GM23248 (cell line): ENCODE measurements around the gene NAT16. TPM values are rescaled to one million over a fixed set of nuclear protein-coding genes. Genes with fewer than 3 reads are reported as not detected.

Source experiments
- DNase-seq: peaks from one replicate; pipeline ENCODE4 v3.0.0-alpha.2; 2015
- H2AFZ ChIP-seq: fragments of 200-600 bp; sonication (generic); 2 replicates; pipeline ENCODE4 v1.6.1; 2016; ENCODE audit warnings: antibody characterized with exemption
- H3F3A ChIP-seq: fragments of 200-600 bp; sonication (generic); 2 replicates; pipeline ENCODE4 v1.6.1; 2016; ENCODE audit warnings: mild to moderate bottlenecking, antibody characterized with exemption, mixed run types; ENCODE audit not compliant: insufficient read depth
- H3K27ac ChIP-seq: fragments of 200-600 bp; sonication (generic); 2 replicates; pipeline ENCODE4 v1.5.1; 2016; ENCODE audit warnings: mild to moderate bottlenecking
- H3K27me3 ChIP-seq: fragments of 200-600 bp; sonication (generic); replicated peaks from 2 replicates; pipeline ENCODE4 v1.6.1; 2016; ENCODE audit warnings: mild to moderate bottlenecking; ENCODE audit not compliant: insufficient read depth
- H3K36me3 ChIP-seq: fragments of 200-600 bp; sonication (generic); 2 replicates; pipeline ENCODE4 v1.6.1; 2016; ENCODE audit warnings: low read depth, mild to moderate bottlenecking
- H3K4me1 ChIP-seq: fragments of 200-600 bp; sonication (generic); 2 replicates; pipeline ENCODE4 v1.6.1; 2016; ENCODE audit warnings: mild to moderate bottlenecking; ENCODE audit not compliant: insufficient read depth
- H3K4me2 ChIP-seq: fragments of 200-600 bp; sonication (generic); one replicate; pipeline ENCODE4 v1.6.1; 2016; ENCODE audit warnings: mild to moderate bottlenecking; ENCODE audit not compliant: unreplicated experiment
- H3K4me3 ChIP-seq: fragments of 200-600 bp; sonication (generic); 2 replicates; pipeline ENCODE4 v1.5.1; 2016; ENCODE audit warnings: mild to moderate bottlenecking
- H3K79me2 ChIP-seq: fragments of 200-600 bp; sonication (generic); 2 replicates; pipeline ENCODE4 v1.6.1; 2016; ENCODE audit warnings: mild to moderate bottlenecking; ENCODE audit not compliant: insufficient read depth
- H3K9ac ChIP-seq: fragments of 200-600 bp; sonication (generic); 2 replicates; pipeline ENCODE4 v1.6.1; 2016; ENCODE audit warnings: mild to moderate bottlenecking
- H3K9me2 ChIP-seq: fragments of 200-600 bp; sonication (generic); 2 replicates; pipeline ENCODE4 v1.6.1; 2016; ENCODE audit warnings: mixed run types, mild to moderate bottlenecking, moderate library complexity; ENCODE audit not compliant: insufficient read depth
- H3K9me3 ChIP-seq: fragments of 200-600 bp; sonication (generic); one replicate; pipeline ENCODE4 v1.6.1; 2017; ENCODE audit warnings: low read depth
- H4K20me1 ChIP-seq: fragments of 200-600 bp; sonication (generic); 2 replicates; pipeline ENCODE4 v1.6.0; 2016; ENCODE audit not compliant: insufficient read depth
- EZH2 ChIP-seq: fragments of 200-600 bp; sonication (generic); IDR thresholded peaks from 2 replicates; pipeline ENCODE4 v1.6.1; 2018; ENCODE audit warnings: antibody characterized with exemption, mild to moderate bottlenecking; ENCODE audit not compliant: insufficient read depth, poor library complexity, severe bottlenecking
- EZH2phosphoT487 ChIP-seq: fragments of 200-600 bp; sonication (generic); IDR thresholded peaks from 2 replicates; pipeline ENCODE4 v1.6.1; 2018; ENCODE audit warnings: antibody characterized with exemption, moderate library complexity, mild to moderate bottlenecking, low read depth; ENCODE audit not compliant: insufficient read depth
- WGBS, 2 experiments: methylation state at CpG; one replicate each; pipeline ENCODE4 v1.1.6; 2015 to 2017; ENCODE audit warnings: low lambda C conversion rate in 2 of 2, low coverage in 1 of 2; ENCODE audit errors: missing lambda C conversion rate in 2 of 2; 5-methylcytosine and 5-hydroxymethylcytosine counted together
- in situ Hi-C: fragments of 300-500 bp; cut with MboI; formaldehyde crosslinking; loops from 2 replicates; pipeline ENCODE4 v1.15.0; 2020
- polyA plus RNA-seq: library from polyadenylated mRNA; unstranded; fragments of >200 nt; fragmentation: Nextera tagmentation; extraction: Ambion mirVana; gene quantifications from 2 replicates; pipeline ENCODE4 v1.2.1, GENCODE V29; 2016
- total RNA-seq: library from RNA; depleted of rRNA; stranded (reverse); fragments of >200 nt; shearing (Covaris generic); gene quantifications from 2 replicates; pipeline ENCODE4 v1.2.3, GENCODE V29; 2014

Gene NAT16
- total and polyA plus RNA-seq, 2 experiments from 2014 or later = not detected

DNA sequence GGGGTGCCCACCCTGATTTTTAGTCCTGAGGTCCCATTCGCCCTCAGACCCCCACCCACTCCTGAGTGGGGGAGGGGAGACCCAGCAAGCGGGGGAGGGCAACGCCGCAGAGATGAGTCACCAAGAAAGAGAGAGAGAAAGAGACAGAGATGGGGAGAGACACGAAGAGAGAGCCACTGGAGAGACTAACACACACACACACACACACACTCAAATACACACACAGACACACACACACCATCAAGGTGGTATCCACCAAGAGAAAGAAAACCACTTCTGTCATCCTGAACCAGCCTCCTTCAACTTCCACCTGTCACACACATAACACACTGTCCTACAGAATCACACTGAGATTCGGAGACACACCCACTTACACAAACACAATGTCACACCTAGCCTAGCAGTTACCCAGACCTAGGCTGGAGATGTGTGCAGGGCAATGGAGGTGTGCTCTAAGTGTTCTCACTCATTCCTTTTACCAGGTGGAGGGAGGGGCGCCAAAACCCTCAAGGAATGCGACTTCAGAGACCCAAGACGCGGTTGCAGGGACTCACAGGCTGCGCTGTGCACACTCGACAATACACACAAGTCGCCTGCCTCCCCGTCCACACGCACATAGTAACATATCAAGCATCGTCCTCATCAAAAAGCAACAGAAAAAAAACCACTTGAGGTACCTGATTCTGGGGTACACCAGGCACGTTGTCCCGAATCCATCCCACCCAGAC lies 10.8 kb downstream of the NAT16 start:
- in situ Hi-C loops = no loop called here
- no peak for DNase-seq
- no peak overlapping the region for H2AFZ ChIP-seq

DNA sequence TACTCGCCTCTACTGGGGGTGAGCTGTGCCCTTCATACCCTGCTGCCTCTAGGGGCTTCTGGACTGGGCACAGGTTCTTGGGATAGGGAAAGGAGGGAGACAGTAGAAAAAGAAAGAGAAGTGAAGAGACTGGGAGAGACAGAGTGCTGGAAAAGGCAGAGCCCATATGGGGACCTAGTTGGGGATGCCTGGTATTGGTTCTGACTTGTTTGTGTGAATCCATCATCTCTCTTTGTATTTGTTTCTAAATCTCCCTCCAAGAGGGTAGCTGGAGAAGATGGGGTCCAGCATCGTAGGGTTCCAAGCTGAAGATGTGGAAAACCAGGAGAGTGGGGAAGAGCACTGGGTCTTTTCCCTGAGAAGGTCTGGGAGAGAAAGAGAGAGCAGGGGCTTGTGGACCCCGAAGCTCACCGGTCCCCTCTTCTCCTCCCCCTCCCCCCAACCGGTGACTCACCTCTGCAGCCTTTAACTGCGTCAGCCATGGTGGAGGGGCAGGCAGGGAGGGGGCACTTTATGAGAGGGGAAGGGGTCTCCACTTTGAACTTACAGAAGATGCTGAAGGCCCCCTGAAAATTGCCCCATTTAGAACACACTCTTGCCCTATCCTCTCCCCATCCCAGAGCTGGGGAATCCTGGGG lies 11.6 kb downstream of the NAT16 start:
- no peak for DNase-seq
- Histone ChIP-seq H2AFZ (no peak overlapping the region), H3K27ac (no peak overlapping the region), H3K9me2 (no peaks in the 10 kb centered on the region), H3K9me3 (no peaks in the 10 kb centered on the region), H3K4me1 (0 out of 2 replicates have a peak, but pooled peaks cover 5% of the 10 kb centered on the region), H3F3A (peaks cover 9% of the 10 kb centered on the region; the same call in 1 of the 2 replicates), H3K36me3 (no peaks in the 10 kb centered on the region), H3K4me2 (no peak overlapping the region), H4K20me1 (no peaks in the 10 kb centered on the region), H3K9ac (no peak overlapping the region), H3K27me3 (peaks cover 45% of the 10 kb centered on the region), H3K4me3 (no peak overlapping the region), H3K79me2 (no peaks in the 10 kb centered on the region)
- no peak for TF ChIP-seq EZH2phosphoT487
- no peak for TF ChIP-seq EZH2
- in situ Hi-C loops = no loop called here
- WGBS, 2 experiments = 1 to 2% methylated on average over 6 of the region's 6 CpGs

More for the DNA sequence above, 10.8 kb downstream of the NAT16 start:
- Histone ChIP-seq H3K9me2 (no peaks in the 10 kb centered on the region), H4K20me1 (no peaks in the 10 kb centered on the region), H3K9me3 (no peaks in the 10 kb centered on the region), H3K27me3 (peaks cover 49% of the 10 kb centered on the region), H3K9ac (no peak overlapping the region), H3K4me3 (no peak overlapping the region), H3F3A (peaks cover 9% of the 10 kb centered on the region; the same call in 1 of the 2 replicates), H3K4me2 (no peak overlapping the region), H3K4me1 (0 out of 2 replicates have a peak, but pooled peaks cover 5% of the 10 kb centered on the region), H3K79me2 (no peaks in the 10 kb centered on the region), H3K27ac (no peak overlapping the region), H3K36me3 (no peaks in the 10 kb centered on the region)
- WGBS, 2 experiments = 4 to 6% methylated on average over 15 to 18 of the region's 18 CpGs
- no peak for TF ChIP-seq EZH2phosphoT487

- Histone ChIP-seq H3K79me2 (no peaks in the 10 kb centered on the region), H3K4me2 (no peak overlapping the region), H4K20me1 (no peaks in the 10 kb centered on the region), H3K36me3 (no peaks in the 10 kb centered on the region), H3K27me3 (peaks cover 41% of the 10 kb centered on the region), H3K4me3 (no peak overlapping the region), H3K9ac (no peak overlapping the region), H3K4me1 (0 out of 2 replicates have a peak, but pooled peaks cover 5% of the 10 kb centered on the region), H3K27ac (no peak overlapping the region), H2AFZ (no peak overlapping the region), H3F3A (peaks cover 9% of the 10 kb centered on the region; the same call in 1 of the 2 replicates), H3K9me3 (no peaks in the 10 kb centered on the region), H3K9me2 (no peaks in the 10 kb centered on the region)
- no peak for DNase-seq
- in situ Hi-C loops = no loop called here
- WGBS, 2 experiments = 1 to 4% methylated on average over 12 of the region's 12 CpGs
- TF ChIP-seq EZH2 (no peak), EZH2phosphoT487 (no peak)
Observed at GRCh38 chr7:101167645-101168411, 12.3 kb downstream of the NAT16 start.

GRCh38 chr7:101166909-101167644 lies 13.0 kb downstream of the NAT16 start:
- Histone ChIP-seq H4K20me1 (no peaks in the 10 kb centered on the region), H3K4me3 (no peak overlapping the region), H2AFZ (no peak overlapping the region), H3K9me2 (no peaks in the 10 kb centered on the region), H3K9ac (no peak overlapping the region), H3K36me3 (no peaks in the 10 kb centered on the region), H3K27ac (no peak overlapping the region), H3F3A (peaks cover 10% of the 10 kb centered on the region; the same call in 1 of the 2 replicates), H3K4me2 (no peak overlapping the region), H3K79me2 (no peaks in the 10 kb centered on the region), H3K9me3 (no peaks in the 10 kb centered on the region), H3K27me3 (peaks cover 33% of the 10 kb centered on the region), H3K4me1 (0 out of 2 replicates have a peak, but pooled peaks cover 5% of the 10 kb centered on the region)
- 0 to 2% methylated on average over 8 to 19 of the region's 19 CpGs for WGBS, 2 experiments
- no peak for TF ChIP-seq EZH2phosphoT487
- TF ChIP-seq EZH2 = no peak
- in situ Hi-C loops = no loop called here
- DNase-seq = no peak
